ENCODE results near the gene DCAF15. TPM values are rescaled to one million over a fixed set of nuclear protein-coding genes. Genes with fewer than 3 reads are reported as not detected.

DCAF15 gene
- total RNA-seq, 1 donor from 2014 or later, result 20.6 TPM

- intact Hi-C loops (cut with DNase I), result no loop called here
- no peak for DNase-seq (ENCODE audit: extremely low spot score in 2 of 2)
- peaks cover 0 to 7% of the 10 kb centered on the region in 2 donors for H3K36me3 ChIP-seq
- H3K4me1 ChIP-seq, result peaks cover 20% of the 10 kb centered on the region
- TF ChIP-seq CTCF (IDR thresholded peaks at IDR 0.05) (no peak), POLR2A (IDR thresholded peaks at IDR 0.05) (no peak), POLR2AphosphoS5 (IDR thresholded peaks at IDR 0.05; ENCODE audit: insufficient read depth in 1 of 2, low read depth in 1 of 2) (no peak)
- no peak overlapping the region for H3K4me3 ChIP-seq
- H3K27me3 ChIP-seq, result no peaks in the 10 kb centered on the region
- no peaks in the 10 kb centered on the region for H3K9me3 ChIP-seq
- H3K27ac ChIP-seq, result no peak overlapping the region
These were observed 31.0 kb downstream of the DCAF15 start for GRCh38 chr19:13983213-13983889.

- H3K36me3 ChIP-seq, result peaks cover 0 to 7% of the 10 kb centered on the region in 2 donors
These were observed 31.9 kb downstream of the DCAF15 start for GRCh38 chr19:13984186-13984585.

GRCh38 chr19:13984875-13985741 is 32.8 kb downstream of the DCAF15 start:
- H3K9me3 ChIP-seq, result no peaks in the 10 kb centered on the region
- TF ChIP-seq CTCF (IDR thresholded peaks at IDR 0.05) (no peak), POLR2A (IDR thresholded peaks at IDR 0.05) (no peak), POLR2AphosphoS5 (IDR thresholded peaks at IDR 0.05; ENCODE audit: insufficient read depth in 1 of 2, low read depth in 1 of 2) (no peak)
- H3K4me1 ChIP-seq, result peaks cover 8% of the 10 kb centered on the region
- intact Hi-C loops (cut with DNase I), result no loop called here
- H3K4me3 ChIP-seq, result no peak overlapping the region
- no peaks in the 10 kb centered on the region for H3K27me3 ChIP-seq
- no peak overlapping the region for H3K27ac ChIP-seq
- no peak for DNase-seq (ENCODE audit: extremely low spot score in 2 of 2)
- peaks cover 0 to 7% of the 10 kb centered on the region in 2 donors for H3K36me3 ChIP-seq

More at GRCh38 chr19:13984186-13984585, 31.9 kb downstream of the DCAF15 start:
- Histone ChIP-seq H3K9me3 (no peaks in the 10 kb centered on the region), H3K27me3 (no peaks in the 10 kb centered on the region), H3K27ac (no peak overlapping the region), H3K4me3 (no peak overlapping the region), H3K4me1 (peaks cover 15% of the 10 kb centered on the region)
- no peak for DNase-seq (ENCODE audit: extremely low spot score in 2 of 2)
- TF ChIP-seq POLR2A (IDR thresholded peaks at IDR 0.05) (no peak), CTCF (IDR thresholded peaks at IDR 0.05) (no peak), POLR2AphosphoS5 (IDR thresholded peaks at IDR 0.05; ENCODE audit: insufficient read depth in 1 of 2, low read depth in 1 of 2) (no peak)
- intact Hi-C loops (cut with DNase I), result no loop called here

GRCh38 chr19:13985771-13986347 is 33.5 kb downstream of the DCAF15 start:
- DNase-seq (ENCODE audit: extremely low spot score in 2 of 2), result no peak
- H3K36me3 ChIP-seq, result peaks cover 0 to 10% of the 10 kb centered on the region in 2 donors
- peaks cover 8% of the 10 kb centered on the region for H3K4me1 ChIP-seq
- no peaks in the 10 kb centered on the region for H3K9me3 ChIP-seq
- H3K27ac ChIP-seq, result peak overlapping the region; percentile 60
- intact Hi-C loops (cut with DNase I), result no loop called here
- TF ChIP-seq CTCF (IDR thresholded peaks at IDR 0.05) (no peak), POLR2AphosphoS5 (IDR thresholded peaks at IDR 0.05; ENCODE audit: insufficient read depth in 1 of 2, low read depth in 1 of 2) (no peak), POLR2A (IDR thresholded peaks at IDR 0.05) (no peak)
- no peaks in the 10 kb centered on the region for H3K27me3 ChIP-seq
- H3K4me3 ChIP-seq, result peak overlapping the region in 1 of 2 donors; percentile 25
